PC-3 (cell line): ENCODE results near the gene TCHHL1. TPM values are rescaled to one million over a fixed set of nuclear protein-coding genes. Genes with fewer than 3 reads are reported as not detected.

ENCODE experiments used
- ATAC-seq: fragments of 200-7000 bp; cut with Tn5 transposase; 2 replicates; pipeline ENCODE4 v1.9.1; 2020; ENCODE audit warnings: mild to moderate bottlenecking, moderate library complexity
- BruUV-seq: library from RNA; stranded (reverse); fragments of 400-500 nt; replicated peaks from 2 replicates; lab custom pipeline; 2021; lab: Mats Ljungman, UMichigan
- CTCF ChIA-PET: fragments of 300-600 bp; sonication (Branson Sonifier 250); formaldehyde crosslinking; loops from one replicate; lab custom pipeline; 2022; ENCODE audit warnings: antibody characterized with exemption; lab: Charles Lee
- POLR2A ChIA-PET: fragments of 300-600 bp; sonication (Branson Sonifier 250); formaldehyde crosslinking; loops from one replicate; lab custom pipeline; 2022; ENCODE audit warnings: antibody characterized with exemption; ENCODE audit not compliant: unreplicated experiment; lab: Charles Lee
- DNase-seq: peaks from one replicate; pipeline ENCODE4 v3.0.0-alpha.2; 2015
- H2AFZ ChIP-seq: fragments of 300-600 bp; sonication (generic); 2 replicates; pipeline ENCODE4 v1.6.0; 2016; ENCODE audit warnings: antibody characterized with exemption, low read length
- H3F3A ChIP-seq: fragments of 300-600 bp; sonication (generic); one replicate; pipeline ENCODE4 v1.6.0; 2017; ENCODE audit warnings: antibody characterized with exemption, low read length, control low read depth, mild to moderate bottlenecking; ENCODE audit not compliant: unreplicated experiment
- H3K27ac ChIP-seq: fragments of 300-600 bp; sonication (generic); 2 replicates; pipeline ENCODE4 v1.5.1; 2016; ENCODE audit warnings: mild to moderate bottlenecking, low read length
- H3K27me3 ChIP-seq: fragments of 300-600 bp; sonication (generic); 2 replicates; pipeline ENCODE4 v1.6.1; 2016; ENCODE audit warnings: low read length, mixed read lengths
- H3K36me3 ChIP-seq: fragments of 300-600 bp; sonication (generic); 2 replicates; pipeline ENCODE4 v1.6.1; 2016; ENCODE audit warnings: low read depth, mixed run types, low read length, mixed read lengths
- H3K4me1 ChIP-seq: fragments of 300-600 bp; sonication (generic); 2 replicates; pipeline ENCODE4 v1.5.1; 2016; ENCODE audit warnings: low read length; ENCODE audit not compliant: insufficient read depth
- H3K4me2 ChIP-seq: fragments of 300-600 bp; sonication (generic); 2 replicates; pipeline ENCODE4 v1.6.0; 2016; ENCODE audit warnings: low read length
- H3K4me3 ChIP-seq: fragments of 300-600 bp; sonication (generic); 2 replicates; pipeline ENCODE4 v1.5.1; 2016; ENCODE audit warnings: mild to moderate bottlenecking, low read length, mixed read lengths
- H3K79me2 ChIP-seq: fragments of 300-600 bp; sonication (generic); 2 replicates; pipeline ENCODE4 v1.6.1; 2017; ENCODE audit warnings: low read length, mixed read lengths
- H3K9ac ChIP-seq: fragments of 300-600 bp; sonication (generic); 2 replicates; pipeline ENCODE4 v1.6.0; 2016; ENCODE audit warnings: mild to moderate bottlenecking, low read length
- H3K9me2 ChIP-seq: fragments of 300-600 bp; sonication (generic); replicated peaks from 2 replicates; pipeline ENCODE4 v1.6.1; 2016; ENCODE audit warnings: mixed run types, low read length, mixed read lengths
- H3K9me3 ChIP-seq: fragments of 300-600 bp; sonication (generic); 2 replicates; pipeline ENCODE4 v1.6.1; 2016; ENCODE audit warnings: low read length, mixed read lengths
- H4K20me1 ChIP-seq: fragments of 300-600 bp; sonication (generic); 2 replicates; pipeline ENCODE4 v1.6.1; 2016; ENCODE audit warnings: low read length, mixed read lengths
- CTCF ChIP-seq: fragments of 300-600 bp; sonication (generic); conservative IDR thresholded peaks from 2 replicates; pipeline ENCODE4 v1.5.1; 2017; ENCODE audit warnings: antibody characterized with exemption, low read depth, mild to moderate bottlenecking, low read length
- EZH2 ChIP-seq: fragments of 300-600 bp; sonication (generic); IDR thresholded peaks from one replicate; pipeline ENCODE4 v1.6.1; 2017; ENCODE audit warnings: antibody characterized with exemption, mild to moderate bottlenecking, low read length; ENCODE audit not compliant: unreplicated experiment
- EZH2phosphoT487 ChIP-seq: fragments of 300-600 bp; sonication (generic); IDR thresholded peaks from 2 replicates; pipeline ENCODE4 v1.6.1; 2018; ENCODE audit warnings: mild to moderate bottlenecking, antibody characterized with exemption, low read length, borderline replicate concordance
- intact Hi-C: fragments of 100-400 bp; cut with micrococcal nuclease; formaldehyde crosslinking; loops from 2 replicates; pipeline ENCODE4 v1.9.0; 2023
- total RNA-seq: library from RNA; depleted of rRNA; stranded (reverse); fragments of >200 nt; gene quantifications from 2 replicates; pipeline ENCODE4 v1.2.3, GENCODE V29; 2014

The TCHHL1 gene
- total RNA-seq, 1 experiment from 2014 or later: not detected

DNA sequence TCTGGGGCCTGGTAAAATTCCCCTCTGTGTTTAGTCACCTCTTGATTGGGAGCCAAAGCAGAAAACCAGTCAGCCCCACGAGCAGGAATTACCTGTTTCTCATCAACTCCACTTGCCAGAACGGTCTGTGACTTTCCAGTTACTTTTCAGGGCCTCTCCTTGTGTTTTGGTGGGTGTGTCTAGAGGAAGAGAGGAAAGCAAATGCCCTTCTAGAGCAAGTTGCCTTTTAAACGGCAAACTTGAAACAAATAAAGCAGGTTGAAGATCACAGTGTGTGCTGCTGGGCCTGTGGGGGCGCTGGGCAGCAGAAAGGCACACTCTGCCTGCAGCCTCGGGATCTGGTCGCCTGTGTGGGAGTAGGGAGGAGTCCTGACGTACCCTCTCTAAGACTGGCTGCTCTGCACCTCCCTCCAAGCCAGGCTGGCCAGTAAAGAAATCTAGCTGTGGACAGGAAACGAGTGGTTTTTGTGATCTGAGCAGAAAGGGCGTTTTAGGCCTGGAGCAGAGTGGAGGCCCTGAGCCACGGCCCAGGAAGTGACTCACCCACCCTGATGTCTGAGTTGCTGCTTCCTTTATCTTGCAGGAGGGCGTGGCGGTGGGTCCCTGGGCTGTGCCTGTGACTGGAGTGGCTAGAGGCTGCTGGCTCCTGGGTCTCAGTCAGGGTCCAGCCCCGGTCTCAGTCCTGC is 41.0 kb downstream of the TCHHL1 start:
- intact Hi-C loops: loop anchor here (1.0 kb wide), 2 partner anchors 11 to 137 kb away; partner anchors contain the start of gene S100A11
- H2AFZ ChIP-seq: peak overlapping the region; percentile 63
- POLR2A ChIA-PET: interaction anchor here (0.6 to 3.3 kb wide), 8 partner anchors 11 to 176 kb away, joined by 3 to 35 read pairs (median 5); partner anchors contain the start of gene S100A11

DNA sequence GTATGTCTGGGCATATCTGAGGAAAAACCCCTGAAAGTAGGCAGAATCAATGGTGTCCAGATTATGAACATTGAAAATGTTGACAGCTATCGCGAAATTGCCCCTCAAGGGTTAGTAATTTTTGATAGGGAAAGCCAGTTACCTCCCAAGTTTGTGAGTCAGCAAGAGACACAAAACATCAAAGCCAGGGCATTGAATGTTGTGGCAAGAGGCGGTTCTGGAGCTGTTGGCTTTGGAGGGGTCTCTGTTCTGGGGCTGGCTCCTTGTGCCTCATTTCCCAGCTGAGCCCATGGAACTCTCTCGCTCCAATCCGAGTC is 41.5 kb downstream of the TCHHL1 start:
- ATAC-seq: peak; percentile 25; the same call in 1 of the 2 replicates
- H3K79me2 ChIP-seq: no peaks in the 10 kb centered on the region
- H3K4me1 ChIP-seq: peaks cover 57% of the 10 kb centered on the region
- H3K27me3 ChIP-seq: no peaks in the 10 kb centered on the region
- TF ChIP-seq CTCF (no peak), EZH2 (no peak), EZH2phosphoT487 (no peak)
- CTCF ChIA-PET: interaction anchor here (0.6 to 1.1 kb wide), 3 partner anchors 13 to 57 kb away, joined by 3 to 5 read pairs (median 3); no protein-coding TSS in a partner anchor
- H3K4me2 ChIP-seq: peak overlapping the region; percentile 88
- POLR2A ChIA-PET: interaction anchor here (0.5 to 3.3 kb wide), 5 partner anchors 10 to 232 kb away, joined by 3 to 35 read pairs (median 3); partner anchors contain the start of gene S100A11
- H3K9ac ChIP-seq: peak overlapping the region; percentile 91
- intact Hi-C loops: loop anchor here (1.0 kb wide), 1 partner anchor 10 kb away; the partner anchor contains the start of gene S100A11
- peaks cover 12% of the 10 kb centered on the region for H3F3A ChIP-seq
- TSS peak; percentile 91 for BruUV-seq
- peak overlapping the region; percentile 98 for H3K27ac ChIP-seq
- no peaks in the 10 kb centered on the region for H3K9me2 ChIP-seq
- H3K9me3 ChIP-seq: no peaks in the 10 kb centered on the region
- H4K20me1 ChIP-seq: no peaks in the 10 kb centered on the region
- no peaks in the 10 kb centered on the region for H3K36me3 ChIP-seq
- peak overlapping the region; percentile 64 for H3K4me3 ChIP-seq
- H2AFZ ChIP-seq: peak overlapping the region; percentile 63
- no peak for DNase-seq

More for the DNA sequence above, 41.0 kb downstream of the TCHHL1 start:
- H3K4me1 ChIP-seq: peaks cover 57% of the 10 kb centered on the region
- H3K27me3 ChIP-seq: 0 out of 2 replicates have a peak, but pooled peaks cover 1% of the 10 kb centered on the region
- H3K9me3 ChIP-seq: no peaks in the 10 kb centered on the region
- H3K27ac ChIP-seq: peak overlapping the region; percentile 98
- H3K4me2 ChIP-seq: peak overlapping the region; percentile 88
- DNase-seq (peak; percentile 99), ATAC-seq (peak; percentile 87)
- TF ChIP-seq CTCF: peak; percentile 57
- TF ChIP-seq EZH2: no peak
- H3K36me3 ChIP-seq: no peaks in the 10 kb centered on the region
- peaks cover 12% of the 10 kb centered on the region for H3F3A ChIP-seq
- H3K4me3 ChIP-seq: peak overlapping the region; percentile 64
- no peaks in the 10 kb centered on the region for H4K20me1 ChIP-seq
- no peaks in the 10 kb centered on the region for H3K9me2 ChIP-seq
- H3K79me2 ChIP-seq: no peaks in the 10 kb centered on the region
- peak overlapping the region; percentile 91 for H3K9ac ChIP-seq
- BruUV-seq: no TSS peak
- CTCF ChIA-PET: interaction anchor here (0.6 to 1.4 kb wide), 2 partner anchors 11 to 14 kb away, joined by 3 to 6 read pairs; partner anchors contain the start of gene S100A11

DNA sequence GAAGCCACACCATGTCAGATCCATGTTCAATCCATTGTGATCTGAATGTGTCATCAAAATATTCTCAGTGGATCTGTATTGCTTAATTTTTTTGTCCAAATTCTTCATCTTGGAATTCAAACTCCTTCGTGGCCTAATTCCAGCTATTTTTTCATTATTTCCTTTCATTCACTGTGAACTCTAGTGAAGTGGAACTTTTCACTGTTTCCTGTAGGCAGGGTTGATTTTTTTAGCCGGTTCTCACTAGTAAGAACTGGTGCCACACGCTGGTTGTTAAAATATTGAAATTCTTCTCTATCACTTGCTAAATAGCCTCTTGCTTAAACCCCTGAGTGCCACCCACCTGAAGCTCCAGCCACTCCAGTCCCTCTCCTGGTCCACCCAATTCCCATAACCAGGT is 44.5 kb downstream of the TCHHL1 start:
- DNase-seq: no peak
- Histone ChIP-seq H3K36me3 (no peaks in the 10 kb centered on the region), H3K27ac (no peak overlapping the region), H3K9ac (no peak overlapping the region), H3K4me3 (no peak overlapping the region), H3K4me1 (peaks cover 33% of the 10 kb centered on the region), H2AFZ (no peak overlapping the region), H4K20me1 (no peaks in the 10 kb centered on the region), H3F3A (peaks cover 12% of the 10 kb centered on the region), H3K9me3 (no peaks in the 10 kb centered on the region), H3K27me3 (no peaks in the 10 kb centered on the region), H3K4me2 (no peak overlapping the region), H3K9me2 (no peaks in the 10 kb centered on the region), H3K79me2 (no peaks in the 10 kb centered on the region)
- TF ChIP-seq EZH2 (no peak), EZH2phosphoT487 (no peak), CTCF (no peak)
- BruUV-seq: no TSS peak
- ChIA-PET POLR2A (no interaction called here), CTCF (no interaction called here)
- ATAC-seq: no peak
- intact Hi-C loops: no loop called here
